NCI-H146 treated with DMSO at 0.1 percent for 48 hours (cell line): ENCODE data around the gene ADARB2.
"Not testable (repeated sequence)": the region's sequence is repeated elsewhere in the genome, so short reads cannot be mapped to it uniquely, and the experiment has no call there.

Source experiments
- DNase-seq: peaks from one replicate; lab custom pipeline; 2025; ENCODE audit not compliant: unreplicated experiment; lab: John Stamatoyannopoulos, UW

ADARB2 gene

GRCh38 chr10:1362589-1363445 is 374.5 kb downstream of the ADARB2 start:
- no peak for DNase-seq

- DNase-seq, result no peak
These were observed 375.8 kb downstream of the ADARB2 start for GRCh38 chr10:1361411-1362105.

DNA sequence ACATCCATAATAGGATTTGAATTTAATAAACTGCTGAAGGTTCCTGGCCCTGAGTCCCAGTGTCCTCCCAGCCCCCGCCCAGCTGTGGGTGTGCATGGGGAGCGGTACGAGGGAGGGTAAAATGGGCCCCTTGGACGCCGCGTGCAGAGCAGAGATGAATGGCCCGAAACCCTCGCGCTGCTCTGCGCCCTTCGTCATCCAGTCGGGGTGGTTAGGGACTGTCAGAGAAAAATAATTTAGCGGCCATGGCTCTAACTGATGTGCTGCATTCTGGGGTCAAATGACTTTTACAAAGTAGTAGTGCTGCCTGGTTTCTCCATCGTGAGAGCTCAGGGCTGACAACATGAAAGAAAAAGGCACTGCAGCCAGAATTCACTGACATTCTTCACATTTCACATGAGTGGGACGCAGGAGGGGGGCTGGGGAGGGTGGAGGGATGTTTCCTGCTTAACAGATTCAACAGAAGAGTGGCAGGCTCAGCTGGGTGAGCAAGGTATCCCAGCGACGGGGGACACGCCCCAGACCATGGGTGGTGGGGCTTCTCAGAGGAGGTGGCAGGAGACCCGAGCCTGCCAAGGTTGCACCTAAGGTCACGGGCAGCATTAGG is 376.7 kb downstream of the ADARB2 start:
- DNase-seq, result no peak

DNA sequence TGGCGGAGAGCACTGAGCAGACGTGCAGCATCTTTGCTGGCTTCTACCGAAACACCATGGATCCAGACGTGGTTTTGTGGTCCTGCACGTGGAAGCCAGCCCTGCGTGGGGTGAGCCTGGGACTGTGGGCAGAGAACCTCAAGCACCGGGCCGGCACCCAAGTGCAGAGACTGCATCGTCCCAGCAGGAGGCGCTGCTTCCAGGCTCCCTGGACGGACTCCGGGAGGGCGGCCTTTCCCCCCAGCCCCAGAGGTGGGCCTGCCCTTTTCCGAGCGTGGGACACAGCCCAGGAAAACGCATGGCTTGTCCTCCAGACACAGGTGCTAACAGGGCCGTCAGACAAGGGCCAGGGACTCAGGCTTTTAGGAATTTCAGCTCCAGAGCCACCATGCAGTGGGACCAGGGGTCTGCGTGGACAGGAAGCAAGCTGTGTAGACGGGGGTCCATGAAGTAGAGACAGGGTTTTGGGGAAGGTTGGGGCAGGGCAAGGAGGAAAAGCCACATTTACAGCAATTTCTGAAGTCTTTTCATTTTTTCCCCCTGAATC is 377.2 kb downstream of the ADARB2 start:
- no peak for DNase-seq

DNA sequence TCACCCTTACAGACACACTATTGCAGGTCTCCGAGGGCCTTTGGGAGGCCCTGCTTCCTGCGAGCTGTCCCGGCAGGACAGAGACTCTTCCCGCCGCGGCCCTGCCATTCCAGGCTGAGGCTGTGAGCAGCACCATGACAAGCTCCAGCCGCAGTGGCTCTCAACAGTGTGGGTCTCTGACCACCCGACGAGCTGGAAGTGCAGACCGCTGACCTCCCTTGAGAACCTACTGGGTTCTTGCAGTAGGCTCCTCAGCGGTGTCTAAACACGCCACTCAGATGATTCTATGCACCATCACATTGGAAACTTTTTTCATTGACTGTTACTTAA is 377.7 kb downstream of the ADARB2 start:
- no peak for DNase-seq

DNA sequence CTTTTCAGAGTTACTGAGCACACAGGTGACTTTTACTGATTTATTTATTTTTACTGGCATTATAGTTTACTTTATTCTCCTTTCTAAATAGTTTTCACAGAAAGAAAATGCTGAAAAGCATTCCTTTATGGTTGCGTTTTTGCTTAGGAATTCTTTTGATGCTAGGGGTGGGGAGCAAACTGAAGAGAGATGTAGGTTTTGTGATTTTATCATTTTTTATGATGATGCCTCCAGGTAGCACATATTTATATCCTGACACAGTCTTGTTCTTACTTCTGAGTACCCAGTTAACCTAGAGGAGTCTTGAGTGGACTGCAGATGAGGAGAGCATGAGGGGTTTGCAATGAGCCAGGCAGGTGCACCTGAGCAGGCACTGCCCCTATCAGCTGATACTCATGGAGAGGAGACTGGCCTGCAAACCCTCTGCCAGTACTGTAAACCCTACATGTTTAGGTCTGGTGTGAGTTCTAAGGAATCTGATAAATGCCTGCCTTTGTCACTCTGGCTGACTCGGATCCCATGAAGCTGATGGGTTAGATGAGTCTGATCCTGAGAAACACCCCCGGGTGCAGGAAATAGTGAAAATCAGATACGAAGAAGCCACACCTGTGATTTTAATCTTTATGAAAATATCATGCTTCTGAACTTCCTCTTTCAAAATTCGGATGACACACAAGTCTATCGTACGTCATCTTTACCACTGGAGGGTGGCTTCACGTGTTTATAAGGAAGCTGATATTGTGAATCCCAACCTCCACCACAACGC is 378.3 kb downstream of the ADARB2 start:
- DNase-seq, result no peak

DNA sequence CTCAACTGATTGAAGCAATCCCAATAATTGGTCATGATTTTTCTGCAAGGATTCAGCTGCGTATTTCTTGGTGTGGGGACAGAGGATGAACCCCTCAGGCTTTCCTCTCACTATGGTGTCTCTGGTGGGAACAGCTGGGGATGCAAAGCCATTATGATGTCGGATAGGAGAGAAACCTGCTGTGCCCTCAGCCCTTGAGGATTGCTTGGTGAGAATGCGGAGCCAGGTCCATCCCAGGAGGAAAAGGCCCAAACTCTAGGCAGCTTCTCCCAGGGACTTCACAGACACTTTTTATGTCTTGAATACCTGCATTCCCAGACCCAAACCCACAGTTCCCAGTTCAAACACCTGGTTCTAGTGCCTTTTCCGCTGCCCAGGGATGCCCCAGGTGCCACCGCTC is 379.2 kb downstream of the ADARB2 start:
- DNase-seq, result no peak

GRCh38 chr10:1356349-1356748 is 381.0 kb downstream of the ADARB2 start:
- no peak for DNase-seq

- DNase-seq, result no peak
These were observed 382.3 kb downstream of the ADARB2 start for GRCh38 chr10:1354809-1355710.

DNA sequence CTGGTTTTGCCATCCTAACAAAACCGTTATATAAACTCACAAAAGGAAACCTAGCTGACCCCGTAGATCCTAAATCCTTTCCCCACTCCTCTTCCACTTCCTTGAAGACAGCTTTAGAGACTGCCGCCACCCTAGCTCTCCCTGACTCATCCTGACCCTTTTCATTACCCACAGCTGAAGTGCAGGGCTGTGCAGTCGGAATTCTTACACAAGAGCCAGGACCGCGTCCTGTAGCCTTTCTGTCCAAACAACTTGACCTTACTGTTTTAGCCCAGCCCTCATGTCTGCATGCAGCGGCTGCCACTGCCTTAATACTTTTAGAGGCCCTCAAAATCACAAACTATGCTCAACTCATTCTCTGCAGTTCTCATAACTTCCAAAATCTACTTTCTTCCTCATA is 385.0 kb downstream of the ADARB2 start:
- not testable (repeated sequence) for DNase-seq

DNA sequence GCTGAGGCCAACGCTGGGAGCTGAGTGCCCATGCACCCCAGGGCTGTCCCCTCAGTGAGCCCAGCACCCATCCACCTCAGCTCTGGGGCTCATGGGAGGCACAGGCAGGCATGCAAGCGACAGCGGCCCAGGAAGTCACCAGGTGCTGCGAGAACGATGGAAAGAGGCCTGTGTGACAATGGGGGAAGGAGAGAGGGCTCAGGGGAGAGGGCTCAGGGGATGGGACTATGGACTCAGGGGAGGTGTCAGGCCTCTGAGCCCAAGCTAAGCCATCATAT is 388.6 kb downstream of the ADARB2 start:
- no peak for DNase-seq

- DNase-seq, result no peak
These were observed 389.2 kb downstream of the ADARB2 start for GRCh38 chr10:1347962-1348772.

DNA sequence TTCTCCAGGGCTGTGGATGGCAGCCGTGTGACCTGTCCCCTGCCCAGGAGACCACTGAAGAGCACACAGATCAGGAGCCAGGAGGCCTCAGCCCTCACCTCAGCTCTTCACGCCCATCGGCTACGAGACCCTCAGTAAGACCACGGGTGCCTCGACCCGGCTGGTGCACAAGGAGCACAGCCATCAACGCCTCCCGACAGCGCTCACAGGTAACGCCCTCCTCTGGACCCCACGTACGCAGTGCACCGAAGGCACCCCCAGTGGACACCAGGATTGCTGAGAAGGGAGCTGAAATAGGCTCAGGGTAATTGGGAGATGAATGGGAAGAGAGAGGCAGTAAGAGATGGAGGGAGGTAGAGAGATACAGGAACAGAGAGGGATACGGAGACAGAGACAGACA is 389.8 kb downstream of the ADARB2 start:
- DNase-seq, result no peak

DNA sequence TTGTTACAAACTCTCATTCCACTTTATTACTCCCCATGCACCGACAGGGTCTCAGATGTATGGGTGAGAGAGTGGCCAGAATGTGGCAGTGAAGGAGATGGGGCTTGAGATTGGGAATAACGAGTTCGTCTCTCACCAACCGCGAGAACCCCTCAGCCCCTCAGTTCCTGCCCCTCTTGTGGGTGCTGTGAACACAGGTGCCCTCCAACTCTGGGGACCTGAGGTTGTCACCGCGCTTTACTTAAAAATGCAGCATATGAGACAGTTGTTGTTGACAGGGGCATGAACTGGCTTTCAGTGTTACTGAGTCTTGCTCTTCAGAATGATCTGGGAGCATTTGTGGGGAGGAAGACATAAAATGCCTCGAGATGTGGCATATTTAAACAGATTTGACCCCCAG is 391.1 kb downstream of the ADARB2 start:
- DNase-seq, result no peak

GRCh38 chr10:1345368-1345767 is 392.0 kb downstream of the ADARB2 start:
- DNase-seq, result no peak

GRCh38 chr10:1344846-1345245 is 392.5 kb downstream of the ADARB2 start:
- DNase-seq, result no peak

DNA sequence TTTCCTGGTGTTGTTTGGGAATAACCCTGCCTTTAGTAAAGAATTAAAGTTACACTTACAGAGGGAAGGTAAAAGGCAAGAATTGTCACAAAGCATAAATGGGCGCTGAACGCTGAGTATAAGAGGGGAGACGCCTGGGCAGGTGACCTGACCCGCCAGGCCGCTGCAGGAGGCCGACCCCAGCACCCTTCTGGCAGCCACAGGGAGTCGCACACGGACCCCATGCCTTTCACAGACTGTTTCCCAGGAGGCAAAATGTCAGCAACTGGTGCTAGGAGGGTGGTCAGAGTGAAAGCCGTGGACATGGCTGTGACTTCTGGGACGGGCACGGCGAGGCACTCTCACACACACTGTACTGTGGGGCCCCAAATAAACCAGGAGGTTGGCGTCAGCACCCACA is 392.9 kb downstream of the ADARB2 start:
- no peak for DNase-seq

- DNase-seq, result no peak
These were observed 394.1 kb downstream of the ADARB2 start for GRCh38 chr10:1343176-1343575.

DNA sequence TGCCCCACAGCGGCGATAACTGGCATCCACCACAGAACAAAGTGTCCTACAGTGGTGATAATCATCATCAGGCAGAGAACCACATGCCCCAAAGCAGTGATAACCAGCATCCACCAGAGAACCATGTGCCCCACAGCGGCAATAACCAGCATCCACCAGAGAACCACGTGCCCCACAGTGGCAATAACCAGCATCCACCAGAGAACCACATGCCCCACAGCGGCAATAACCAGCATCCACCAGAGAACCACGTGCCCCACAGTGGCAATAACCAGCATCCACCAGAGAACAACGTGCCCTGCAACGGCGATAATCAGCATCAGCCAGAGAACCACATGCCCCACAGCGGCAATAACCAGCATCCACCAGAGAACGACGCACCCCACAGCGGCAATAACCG is 396.3 kb downstream of the ADARB2 start:
- DNase-seq, result not testable (repeated sequence)

DNA sequence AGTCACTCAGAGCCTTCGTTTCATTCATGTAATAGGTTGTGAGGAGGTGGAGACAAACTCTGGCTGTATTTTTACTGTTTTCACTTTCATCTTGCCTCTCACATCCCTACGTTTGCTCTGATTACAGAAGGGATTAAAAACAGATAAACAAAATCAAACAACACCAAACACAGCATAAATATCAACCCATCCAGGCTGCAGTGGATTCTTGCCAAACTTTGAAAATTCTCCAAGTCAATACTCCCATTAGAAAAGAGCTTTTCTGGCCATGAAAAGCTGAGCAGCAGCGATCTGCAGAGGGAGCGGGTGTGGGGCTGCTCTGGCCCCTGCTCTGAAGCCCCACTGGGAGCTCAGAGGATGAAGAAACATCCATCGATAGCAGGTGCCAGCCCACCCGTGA is 397.9 kb downstream of the ADARB2 start:
- DNase-seq, result no peak
